A549 (cell line): ENCODE results near the gene HAO2. TPM values are rescaled to one million over a fixed set of nuclear protein-coding genes. Genes with fewer than 3 reads are reported as not detected.
"Not testable (repeated sequence)": the region's sequence is repeated elsewhere in the genome, so short reads cannot be mapped to it uniquely, and the experiment has no call there.

Experiments used
- ATAC-seq, 2 experiments: fragments of 200-7000 bp in 1 of 2; fragments of >200 bp in 1 of 2; cut with Nextera tagmentation in 1 of 2; cut with Tn5 transposase in 1 of 2; 3 replicates each; pipeline versions ENCODE4 v1.8.0 to v1.9.1; 2018 to 2020; ENCODE audit warnings: mild to moderate bottlenecking in 1 of 2, moderate library complexity in 1 of 2
- CTCF ChIA-PET: fragments of 300-600 bp; sonication (Branson Sonifier 250); formaldehyde crosslinking; extraction: SDS; loops from one replicate; lab custom pipeline; 2021; ENCODE audit warnings: antibody characterized with exemption, inconsistent platforms; lab: Yijun Ruan, JAX
- POLR2A ChIA-PET: fragments of 350-600 bp; formaldehyde crosslinking; extraction: SDS; loops from one replicate; lab custom pipeline; 2021; ENCODE audit warnings: antibody characterized with exemption, inconsistent platforms; lab: Yijun Ruan, JAX
- DNase-seq, 2 experiments: peaks; one replicate each; pipeline versions ENCODE4 v3.0.0 to v3.0.0-alpha.2; 2011 to 2016; ENCODE audit warnings: low read depth in 1 of 2, low spot score in 1 of 2
- FAIRE-seq: peaks from 2 replicates; lab custom pipeline; 2011; peaks lifted over from hg19 to GRCh38; lab: Jason Lieb, UNC
- H3K27ac ChIP-seq, 2 experiments: fragments of >200 bp; sonication (Bioruptor Twin); formaldehyde crosslinking; 3 replicates each; pipeline ENCODE4 v1.5.1; 2016 to 2017
- H3K4me1 ChIP-seq: fragments of >200 bp; sonication (Bioruptor Twin); formaldehyde crosslinking; 3 replicates; pipeline ENCODE4 v1.6.1; 2016
- H3K4me2 ChIP-seq: fragments of >200 bp; sonication (Bioruptor Twin); formaldehyde crosslinking; 3 replicates; pipeline ENCODE4 v1.6.1; 2016
- H3K4me3 ChIP-seq: fragments of >200 bp; sonication (Bioruptor Twin); formaldehyde crosslinking; 3 replicates; pipeline ENCODE4 v1.5.1; 2016
- H3K9me3 ChIP-seq: fragments of >200 bp; sonication (Bioruptor Twin); formaldehyde crosslinking; 3 replicates; pipeline ENCODE4 v1.6.1; 2016
- CBX2 ChIP-seq: fragments of 200-600 bp; sonication (generic); IDR thresholded peaks from 2 replicates; pipeline ENCODE4 v1.6.1; 2016; ENCODE audit warnings: low read depth, mild to moderate bottlenecking, borderline replicate concordance
- CBX8 ChIP-seq: fragments of 200-600 bp; sonication (generic); IDR thresholded peaks from 2 replicates; pipeline ENCODE4 v1.6.1; 2016
- CEBPB ChIP-seq, 2 experiments: fragments of >200 bp in 1 of 2; sonication (Bioruptor Twin) in 1 of 2; formaldehyde crosslinking in 1 of 2; IDR thresholded peaks; 2 replicates each; pipeline ENCODE4 v1.6.1; 2012 to 2016
- CHD4 ChIP-seq: fragments of 200-600 bp; sonication (generic); IDR thresholded peaks from 2 replicates; pipeline ENCODE4 v1.6.1; 2016; ENCODE audit warnings: antibody characterized with exemption, mild to moderate bottlenecking, borderline replicate concordance
- EHF ChIP-seq: fragments of 250-450 bp; sonication (Bioruptor Pico); IDR thresholded peaks from 2 replicates; pipeline ENCODE4 v1.5.0; 2020; ENCODE audit warnings: mild to moderate bottlenecking
- ESRRA ChIP-seq: fragments of 150-350 bp; IDR thresholded peaks from 2 replicates; pipeline ENCODE4 v1.6.1; 2014; ENCODE audit warnings: mild to moderate bottlenecking, low read length, borderline replicate concordance
- HOXA7 ChIP-seq: fragments of 250-450 bp; sonication (Bioruptor Pico); IDR thresholded peaks from 2 replicates; pipeline ENCODE4 v1.5.0; 2020; ENCODE audit warnings: mild to moderate bottlenecking, moderate library complexity
- HOXB13 ChIP-seq: fragments of 250-450 bp; sonication (Bioruptor Pico); IDR thresholded peaks from 2 replicates; pipeline ENCODE4 v1.5.0; 2020; ENCODE audit warnings: low read depth, mild to moderate bottlenecking, moderate library complexity
- JUN ChIP-seq, 2 experiments: fragments of >200 bp; sonication (Bioruptor Twin); formaldehyde crosslinking; IDR thresholded peaks; 2 replicates in 1 of 2; 3 replicates in 1 of 2; pipeline ENCODE4 v1.6.1; 2016 to 2017
- JUNB ChIP-seq: fragments of >200 bp; sonication (Bioruptor Twin); formaldehyde crosslinking; IDR thresholded peaks from 2 replicates; pipeline ENCODE4 v1.6.1; 2016
- KDM1A ChIP-seq: fragments of 200-600 bp; sonication (generic); IDR thresholded peaks from 2 replicates; pipeline ENCODE4 v1.6.1; 2016; ENCODE audit warnings: low read depth, mild to moderate bottlenecking
- NPAS2 ChIP-seq: fragments of 250-450 bp; sonication (Bioruptor Pico); IDR thresholded peaks from 2 replicates; pipeline ENCODE4 v1.8.0; 2022; ENCODE audit warnings: mild to moderate bottlenecking, moderate library complexity, borderline replicate concordance
- NR3C1 ChIP-seq: fragments of >200 bp; sonication (Bioruptor Twin); formaldehyde crosslinking; IDR thresholded peaks from 3 replicates; pipeline ENCODE4 v1.6.1; 2017
- PHF8 ChIP-seq: fragments of 200-600 bp; sonication (generic); IDR thresholded peaks from 2 replicates; pipeline ENCODE4 v1.6.1; 2016; ENCODE audit warnings: low read depth, mild to moderate bottlenecking, antibody characterized with exemption, moderate library complexity, borderline replicate concordance
- POLR2A ChIP-seq: IDR thresholded peaks from 2 replicates; pipeline ENCODE4 v1.6.1; 2012; ENCODE audit warnings: mild to moderate bottlenecking, low read length
- POLR2AphosphoS2 ChIP-seq: conservative IDR thresholded peaks from 2 replicates; pipeline ENCODE4 v1.6.1; 2012; ENCODE audit warnings: low read length, improper control_type of control experiment, inconsistent platforms
- RCOR1 ChIP-seq: fragments of 150-350 bp; IDR thresholded peaks from 2 replicates; pipeline ENCODE4 v1.6.1; 2014; ENCODE audit warnings: antibody characterized with exemption, low read length, low read depth
- RFX5 ChIP-seq: fragments of 450-650 bp; IDR thresholded peaks from 2 replicates; pipeline ENCODE4 v1.7.1; 2014; ENCODE audit warnings: antibody characterized with exemption, mild to moderate bottlenecking, moderate library complexity
- RNF2 ChIP-seq: fragments of 200-600 bp; sonication (generic); IDR thresholded peaks from 2 replicates; pipeline ENCODE4 v1.6.1; 2016; ENCODE audit warnings: low read depth, mild to moderate bottlenecking, antibody characterized with exemption, moderate library complexity, borderline replicate concordance
- TFCP2L1 ChIP-seq: fragments of 250-450 bp; sonication (Bioruptor Pico); IDR thresholded peaks from 2 replicates; pipeline ENCODE4 v1.5.0; 2021; ENCODE audit warnings: mild to moderate bottlenecking
- ZSCAN20 ChIP-seq: fragments of 250-450 bp; sonication (Bioruptor Pico); IDR thresholded peaks from 2 replicates; pipeline ENCODE4 v1.8.0; 2022; ENCODE audit warnings: mild to moderate bottlenecking, moderate library complexity
- WGBS: methylation state at CpG from one replicate; pipeline ENCODE4 v1.1.6; 2017; ENCODE audit errors: missing lambda C conversion rate; 5-methylcytosine and 5-hydroxymethylcytosine counted together
- polyA plus RNA-seq, 4 experiments: library from polyadenylated mRNA; depleted of rRNA in 3 of 4; stranded (reverse); fragments of >200 nt; fragmentation: RNase III in 1 of 4; extraction: RNeasy Plus Mini Kit Qiagen cat#74134 plus additional on column Dnase treatment in 1 of 4; gene quantifications; 2 replicates in 3 of 4; 3 replicates in 1 of 4; pipeline ENCODE4 v1.2.3, GENCODE V29; 2011 to 2017
- TF ChIP-seq, protein P1 (sequence below): IDR thresholded peaks from 2 replicates; pipeline ENCODE4 v1.6.1; 2012
- TF ChIP-seq, protein P2 (sequence below): fragments of >200 bp; sonication (Bioruptor Twin); formaldehyde crosslinking; IDR thresholded peaks from 2 replicates; pipeline ENCODE4 v1.6.1; 2016
- TF ChIP-seq, protein P3 (sequence below): IDR thresholded peaks from 2 replicates; pipeline ENCODE4 v1.6.1; 2012; ENCODE audit warnings: low read depth, borderline replicate concordance
- TF ChIP-seq, protein P4 (sequence below): fragments of >200 bp; sonication (Bioruptor Twin); formaldehyde crosslinking; IDR thresholded peaks from 3 replicates; pipeline ENCODE4 v1.6.1; 2016

The HAO2 gene
- polyA plus RNA-seq, 2 of the 4 experiments (the other 2 are of a cell fraction) = 0.05 to 0.10 TPM

DNA sequence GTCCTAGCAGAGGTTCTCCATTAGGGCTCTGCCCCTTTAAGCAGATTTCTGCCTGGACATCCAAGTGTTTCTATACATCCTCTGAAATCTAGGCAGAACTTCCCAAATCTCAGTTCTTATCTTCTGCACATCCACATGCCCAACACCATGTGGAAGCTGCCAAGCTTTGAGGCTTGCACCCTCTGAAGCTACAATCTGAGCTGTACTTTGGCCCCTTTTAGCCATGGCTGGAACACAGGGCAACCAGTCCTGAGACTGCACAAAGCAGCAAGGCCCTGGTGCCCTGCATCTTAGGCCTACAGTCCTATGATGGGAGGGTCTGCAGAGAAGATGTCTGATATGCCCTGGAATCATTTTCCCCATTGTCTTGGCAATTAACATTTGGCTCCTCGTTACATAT is 8.0 kb downstream of the HAO2 start (continued):
- TF ChIP-seq RCOR1 = no peak
- no peak for TF ChIP-seq CBX2
- TF ChIP-seq, all 56 proteins: peak for 0

DNA sequence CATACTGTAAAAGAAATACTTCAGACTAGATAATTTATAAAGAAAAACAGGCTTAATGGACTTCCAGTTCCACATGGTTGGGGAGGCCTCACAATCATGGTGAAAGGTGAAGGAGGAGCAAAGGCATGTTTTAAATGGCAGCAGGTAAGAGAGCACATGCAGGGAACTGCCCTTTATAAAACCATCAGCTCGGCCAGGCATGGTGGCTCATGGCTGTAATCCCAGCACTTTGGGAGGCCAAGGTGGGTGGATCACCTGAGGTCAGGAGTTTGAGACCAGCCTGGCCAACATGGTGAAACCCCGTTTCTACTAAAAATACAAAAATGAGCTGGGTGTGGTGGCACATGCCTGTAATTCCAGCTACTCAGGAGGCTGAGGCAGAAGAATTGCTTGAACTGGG is 9.0 kb downstream of the HAO2 start:
- H3K4me2 ChIP-seq, H3K27ac ChIP-seq, FAIRE-seq, POLR2A ChIA-PET, ATAC-seq, DNase-seq, CTCF ChIA-PET, H3K9me3 ChIP-seq, H3K4me3 ChIP-seq: not testable (repeated sequence)
- WGBS = 48% methylated on average over 2 of the region's 2 CpGs
- peaks cover 23% of the 10 kb centered on the region for H3K4me1 ChIP-seq

DNA sequence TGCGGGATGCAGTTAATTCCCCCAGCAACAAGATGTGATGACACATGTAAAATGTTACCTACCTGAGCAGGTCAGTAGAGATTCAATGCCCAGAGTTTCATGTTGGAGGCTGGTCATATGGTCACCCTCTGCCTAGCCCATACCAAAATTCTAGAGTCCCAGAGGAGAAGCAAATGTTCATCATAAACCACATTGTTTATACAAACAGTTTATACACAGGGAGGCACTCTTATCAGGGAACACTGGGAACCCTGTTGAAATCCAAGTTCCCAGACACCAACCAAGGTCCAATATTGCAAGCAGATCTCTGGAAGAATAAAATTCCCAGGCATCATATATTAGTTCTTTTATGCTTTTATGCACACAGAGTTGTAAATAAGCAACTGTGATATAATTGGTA is 10.5 kb downstream of the HAO2 start:
- no peak for FAIRE-seq
- H3K9me3 ChIP-seq = no peaks in the 10 kb centered on the region
- DNase-seq = no peak
- POLR2A ChIA-PET = no interaction called here
- ATAC-seq = no peak
- no peak overlapping the region for H3K4me3 ChIP-seq
- TF ChIP-seq JUNB (no peak), HOXA7 (CRISPR knock-in tag) (no peak), JUN (IDR thresholded peaks at IDR 0.05) (no peak), CBX8 (no peak), HOXB13 (no peak), TFCP2L1 (CRISPR knock-in tag) (no peak), CEBPB (IDR thresholded peaks at IDR 0.05) (no peak), NPAS2 (CRISPR knock-in tag) (no peak), POLR2A (no peak), RNF2 (no peak), POLR2AphosphoS2 (no peak), ESRRA (no peak)
- TF ChIP-seq, protein P1, sequence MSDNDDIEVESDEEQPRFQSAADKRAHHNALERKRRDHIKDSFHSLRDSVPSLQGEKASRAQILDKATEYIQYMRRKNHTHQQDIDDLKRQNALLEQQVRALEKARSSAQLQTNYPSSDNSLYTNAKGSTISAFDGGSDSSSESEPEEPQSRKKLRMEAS = no peak
- TF ChIP-seq, protein P2, sequence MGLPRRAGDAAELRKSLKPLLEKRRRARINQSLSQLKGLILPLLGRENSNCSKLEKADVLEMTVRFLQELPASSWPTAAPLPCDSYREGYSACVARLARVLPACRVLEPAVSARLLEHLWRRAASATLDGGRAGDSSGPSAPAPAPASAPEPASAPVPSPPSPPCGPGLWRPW = no peak
- TF ChIP-seq, protein P3, sequence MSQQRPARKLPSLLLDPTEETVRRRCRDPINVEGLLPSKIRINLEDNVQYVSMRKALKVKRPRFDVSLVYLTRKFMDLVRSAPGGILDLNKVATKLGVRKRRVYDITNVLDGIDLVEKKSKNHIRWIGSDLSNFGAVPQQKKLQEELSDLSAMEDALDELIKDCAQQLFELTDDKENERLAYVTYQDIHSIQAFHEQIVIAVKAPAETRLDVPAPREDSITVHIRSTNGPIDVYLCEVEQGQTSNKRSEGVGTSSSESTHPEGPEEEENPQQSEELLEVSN = no peak
- TF ChIP-seq, protein P4, sequence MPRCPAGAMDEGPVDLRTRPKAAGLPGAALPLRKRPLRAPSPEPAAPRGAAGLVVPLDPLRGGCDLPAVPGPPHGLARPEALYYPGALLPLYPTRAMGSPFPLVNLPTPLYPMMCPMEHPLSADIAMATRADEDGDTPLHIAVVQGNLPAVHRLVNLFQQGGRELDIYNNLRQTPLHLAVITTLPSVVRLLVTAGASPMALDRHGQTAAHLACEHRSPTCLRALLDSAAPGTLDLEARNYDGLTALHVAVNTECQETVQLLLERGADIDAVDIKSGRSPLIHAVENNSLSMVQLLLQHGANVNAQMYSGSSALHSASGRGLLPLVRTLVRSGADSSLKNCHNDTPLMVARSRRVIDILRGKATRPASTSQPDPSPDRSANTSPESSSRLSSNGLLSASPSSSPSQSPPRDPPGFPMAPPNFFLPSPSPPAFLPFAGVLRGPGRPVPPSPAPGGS = no peak
- TF ChIP-seq, all 56 proteins: peak for 0
- Histone ChIP-seq H3K27ac (no peak overlapping the region), H3K4me1 (peaks cover 9% of the 10 kb centered on the region), H3K4me2 (no peak overlapping the region)
- CTCF ChIA-PET = no interaction called here
- WGBS = 87% methylated on average over 1 of the region's 1 CpG

DNA sequence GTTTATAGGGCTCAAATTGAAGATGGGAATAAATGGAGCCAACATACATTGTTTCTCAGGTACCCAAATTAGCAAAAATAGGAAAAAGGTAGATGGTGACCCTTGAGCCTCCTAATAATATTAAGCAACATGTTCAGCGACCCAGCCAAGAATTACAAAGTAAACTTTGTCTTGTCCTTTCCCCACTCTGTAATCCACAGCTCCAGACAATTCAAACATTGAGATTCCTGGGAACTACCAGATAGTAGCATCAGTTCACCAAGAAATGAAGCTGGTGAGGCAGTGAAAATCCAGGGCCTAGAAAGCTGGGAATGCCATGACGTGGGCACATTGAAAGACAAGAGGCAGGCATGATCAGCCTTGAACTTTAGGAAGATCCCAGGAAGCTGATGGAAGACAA is 11.7 kb downstream of the HAO2 start:
- 28% methylated on average over 2 of the region's 2 CpGs for WGBS
- POLR2A ChIA-PET = no interaction called here
- H3K4me2 ChIP-seq = no peak overlapping the region
- ATAC-seq = no peak
- H3K4me3 ChIP-seq = no peak overlapping the region
- CTCF ChIA-PET = interaction anchor here (0.9 kb wide), 1 partner anchor 10 kb away, joined by 5 read pairs; no protein-coding TSS in a partner anchor
- H3K9me3 ChIP-seq = no peaks in the 10 kb centered on the region
- no peak overlapping the region for H3K27ac ChIP-seq
- FAIRE-seq = no peak
- no peaks in the 10 kb centered on the region for H3K4me1 ChIP-seq
- TF ChIP-seq, protein P3 = no peak
- no peak for TF ChIP-seq RFX5
- TF ChIP-seq KDM1A = no peak
- no peak for TF ChIP-seq ZSCAN20
- no peak for TF ChIP-seq NR3C1
- TF ChIP-seq EHF (CRISPR knock-in tag) = no peak
- no peak for TF ChIP-seq PHF8
- TF ChIP-seq CHD4 = no peak
- no peak for TF ChIP-seq POLR2AphosphoS2
- TF ChIP-seq HOXB13 = no peak
- TF ChIP-seq, protein P1 = no peak
- TF ChIP-seq, all 56 proteins: peak for 0
- no peak for DNase-seq
